Stimulated activated CD4-positive, alpha-beta T cell treated with anti-CD3 and anti-CD28 coated beads, Interleukin-12 subunit alpha, Interleukin-12 subunit beta, amount 100 ng/mL, for 48 hours (primary cell): ENCODE data around the gene KCNH6.
A peak's percentile ranks its signal among the peaks of the same experiment; 100 is the strongest.

Experiments
- DNase-seq, 3 donors: peaks; one replicate each; pipeline ENCODE4 v3.0.0-alpha.2; 2020; ENCODE audit warnings: low read depth in 2 of 3, low spot score in 1 of 3

Gene KCNH6

DNA sequence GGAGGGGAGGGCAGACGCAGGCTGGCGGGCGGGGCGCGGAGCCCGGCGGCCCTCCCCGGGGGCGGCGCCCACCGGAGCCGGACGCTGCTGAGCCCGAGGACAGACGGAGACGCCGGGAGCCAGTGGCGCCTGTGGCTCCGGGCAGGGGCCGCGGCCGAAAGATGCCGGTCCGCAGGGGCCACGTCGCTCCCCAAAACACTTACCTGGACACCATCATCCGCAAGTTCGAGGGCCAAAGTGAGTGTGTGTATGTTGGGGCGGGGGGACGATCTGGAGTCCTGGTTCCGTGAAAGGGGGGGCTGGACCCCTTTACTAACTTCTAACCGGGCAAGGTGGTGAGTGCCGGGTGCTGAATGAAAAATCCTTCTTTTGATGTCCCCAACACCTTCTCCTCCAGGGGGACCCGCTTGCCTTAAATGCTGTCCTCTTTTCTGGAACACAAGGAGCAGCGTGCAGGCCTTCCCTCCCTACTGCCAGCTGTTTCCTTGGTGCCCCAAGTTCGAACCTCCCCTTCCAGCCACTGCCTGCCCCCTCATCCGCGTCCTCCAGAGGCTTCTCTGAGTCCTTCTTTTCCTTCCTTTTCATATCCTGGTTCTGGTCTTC lies at the start of gene KCNH6:
TSS of gene KCNH6 (plus strand) at position 106 of the 603 bp plus-strand sequence. CDS start at position 162, 56 bp downstream.
- DNase-seq = no peak

- no peak for DNase-seq
Measured at GRCh38 chr17:63474174-63474573, 49.0 kb upstream of the KCNH6 start.

DNA sequence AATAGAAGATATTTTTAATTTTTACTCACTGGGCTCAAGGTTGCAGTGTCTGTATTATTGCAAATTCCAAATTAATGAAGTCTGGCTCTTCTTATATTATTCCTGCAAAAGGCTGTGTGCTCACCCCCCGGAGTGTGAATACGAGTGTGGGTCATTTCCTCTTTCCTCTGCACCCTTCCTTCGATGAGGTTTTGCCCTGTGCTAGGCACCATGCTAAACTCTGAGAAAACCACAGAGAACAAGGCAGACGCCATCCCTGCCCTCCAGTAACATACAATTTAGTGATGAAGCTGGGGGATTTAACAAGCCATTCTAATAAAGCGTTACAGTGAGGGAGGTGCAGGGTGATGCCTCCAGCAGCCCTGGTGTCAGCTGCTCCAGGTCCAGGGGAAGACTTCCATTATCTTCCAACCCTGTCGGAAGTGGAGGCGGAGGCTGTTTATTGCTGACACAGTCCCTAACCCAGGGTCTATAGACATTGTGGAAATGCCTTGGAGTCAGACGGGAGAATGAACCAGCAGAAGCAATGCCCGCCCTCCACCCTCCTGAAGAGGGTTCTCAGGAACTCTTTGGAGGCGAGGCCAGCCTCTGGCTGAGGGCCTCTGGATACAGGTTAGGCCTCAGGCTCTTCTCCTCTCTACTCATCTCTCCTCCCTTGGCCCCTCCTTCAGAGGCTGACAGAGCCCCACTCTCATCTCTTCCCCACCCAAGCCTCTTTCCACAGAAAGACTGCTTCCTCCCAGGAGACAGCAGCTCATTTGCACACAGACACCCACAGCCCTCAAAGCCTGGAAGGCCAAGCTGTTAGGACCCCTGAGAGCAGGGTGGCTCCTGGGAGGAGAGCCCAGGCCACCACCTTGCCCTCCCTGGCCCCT lies 48.3 kb upstream of the KCNH6 start:
- DNase-seq = no peak

DNA sequence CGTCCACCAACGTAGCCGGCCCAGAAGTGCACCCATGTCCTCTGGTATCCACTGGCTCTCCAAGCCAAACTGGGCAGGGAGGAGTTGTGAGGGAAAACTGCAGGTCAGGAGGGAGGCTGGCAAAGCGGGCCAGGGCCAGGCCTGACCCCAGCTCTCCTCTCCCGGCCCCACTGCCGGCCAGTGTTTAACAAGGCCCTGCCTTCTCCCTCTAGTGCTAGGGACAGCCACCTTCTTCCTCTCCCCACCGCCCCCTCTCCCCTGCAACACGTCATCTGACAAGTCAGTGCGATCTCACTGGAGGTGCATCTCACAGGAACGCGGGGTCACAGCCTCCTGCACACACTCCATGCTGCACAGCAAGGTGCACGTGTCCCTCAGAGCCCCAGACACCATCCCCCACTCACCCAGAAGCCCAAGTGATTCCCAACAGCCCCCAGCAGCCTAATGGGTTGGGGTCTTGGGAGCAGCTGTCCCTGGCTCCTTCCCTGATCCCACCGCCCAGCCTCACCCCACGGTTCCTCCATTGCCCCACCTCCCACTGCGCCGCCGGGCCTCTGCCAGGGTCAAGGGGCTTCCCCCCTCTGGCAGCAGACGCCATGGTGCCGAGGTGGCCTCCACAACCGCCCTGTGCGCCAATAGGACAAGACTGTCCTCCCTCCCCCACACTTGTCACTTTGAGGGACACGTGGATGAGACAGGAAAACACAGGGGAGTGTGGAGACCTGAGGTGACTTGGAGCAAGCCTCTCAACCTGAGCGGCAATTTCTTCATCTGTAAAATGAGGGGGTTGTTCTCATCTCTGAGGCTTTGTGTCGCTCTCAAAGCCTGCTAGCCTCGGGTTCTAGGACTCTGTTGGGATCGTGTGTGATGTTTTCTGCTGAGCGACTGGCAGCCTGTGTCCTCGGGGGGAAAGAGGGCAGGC lies 47.4 kb upstream of the KCNH6 start:
- DNase-seq = no peak

DNA sequence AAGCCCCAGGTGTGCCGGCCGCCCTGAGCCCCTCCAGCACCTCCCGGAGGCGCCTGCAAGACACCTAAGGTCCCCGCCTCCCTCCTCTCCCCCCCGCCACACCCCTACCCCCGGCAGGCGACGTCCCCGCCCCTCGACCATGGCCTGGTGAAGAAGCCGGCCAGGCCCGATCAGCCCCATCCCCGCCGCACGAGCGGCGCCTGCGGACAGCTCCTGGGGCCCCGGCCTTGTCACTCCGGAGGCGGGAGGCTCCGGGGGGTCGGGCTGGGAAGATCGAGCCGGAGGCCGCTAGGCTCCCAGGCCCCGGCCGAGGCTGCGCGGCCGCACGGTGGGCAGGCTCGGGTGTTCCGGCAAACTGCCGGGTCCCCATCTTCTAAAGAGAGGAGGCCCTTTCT lies 46.7 kb upstream of the KCNH6 start:
- DNase-seq = no peak

DNA sequence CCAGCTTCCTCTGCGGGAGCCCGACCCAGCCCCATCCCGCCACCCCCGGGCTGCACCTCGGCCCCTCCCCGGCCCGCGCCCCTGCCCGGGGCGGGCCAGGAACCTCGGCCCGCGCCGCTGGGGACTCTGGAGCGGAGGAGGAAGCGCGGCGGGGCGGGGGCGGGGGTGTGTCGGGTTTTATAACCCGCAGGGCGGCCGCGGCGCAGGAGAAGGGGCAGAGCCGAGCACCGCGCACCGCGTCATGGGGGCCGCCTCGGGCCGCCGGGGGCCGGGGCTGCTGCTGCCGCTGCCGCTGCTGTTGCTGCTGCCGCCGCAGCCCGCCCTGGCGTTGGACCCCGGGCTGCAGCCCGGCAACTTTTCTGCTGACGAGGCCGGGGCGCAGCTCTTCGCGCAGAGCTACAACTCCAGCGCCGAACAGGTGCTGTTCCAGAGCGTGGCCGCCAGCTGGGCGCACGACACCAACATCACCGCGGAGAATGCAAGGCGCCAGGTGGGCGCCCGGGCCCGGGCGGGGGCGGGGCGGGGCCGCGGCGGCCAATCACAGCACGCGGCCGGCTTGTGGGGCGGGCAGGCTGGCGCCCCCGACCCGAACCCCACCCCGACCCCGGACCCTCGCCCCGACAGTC lies 46.2 kb upstream of the KCNH6 start, which contains the start of gene ACE:
TSS of gene ACE (plus strand) at position 208 of the 626 bp plus-strand sequence. CDS start at position 242, 34 bp downstream.
- DNase-seq = peak in 1 of 3 donors; percentile 9

DNA sequence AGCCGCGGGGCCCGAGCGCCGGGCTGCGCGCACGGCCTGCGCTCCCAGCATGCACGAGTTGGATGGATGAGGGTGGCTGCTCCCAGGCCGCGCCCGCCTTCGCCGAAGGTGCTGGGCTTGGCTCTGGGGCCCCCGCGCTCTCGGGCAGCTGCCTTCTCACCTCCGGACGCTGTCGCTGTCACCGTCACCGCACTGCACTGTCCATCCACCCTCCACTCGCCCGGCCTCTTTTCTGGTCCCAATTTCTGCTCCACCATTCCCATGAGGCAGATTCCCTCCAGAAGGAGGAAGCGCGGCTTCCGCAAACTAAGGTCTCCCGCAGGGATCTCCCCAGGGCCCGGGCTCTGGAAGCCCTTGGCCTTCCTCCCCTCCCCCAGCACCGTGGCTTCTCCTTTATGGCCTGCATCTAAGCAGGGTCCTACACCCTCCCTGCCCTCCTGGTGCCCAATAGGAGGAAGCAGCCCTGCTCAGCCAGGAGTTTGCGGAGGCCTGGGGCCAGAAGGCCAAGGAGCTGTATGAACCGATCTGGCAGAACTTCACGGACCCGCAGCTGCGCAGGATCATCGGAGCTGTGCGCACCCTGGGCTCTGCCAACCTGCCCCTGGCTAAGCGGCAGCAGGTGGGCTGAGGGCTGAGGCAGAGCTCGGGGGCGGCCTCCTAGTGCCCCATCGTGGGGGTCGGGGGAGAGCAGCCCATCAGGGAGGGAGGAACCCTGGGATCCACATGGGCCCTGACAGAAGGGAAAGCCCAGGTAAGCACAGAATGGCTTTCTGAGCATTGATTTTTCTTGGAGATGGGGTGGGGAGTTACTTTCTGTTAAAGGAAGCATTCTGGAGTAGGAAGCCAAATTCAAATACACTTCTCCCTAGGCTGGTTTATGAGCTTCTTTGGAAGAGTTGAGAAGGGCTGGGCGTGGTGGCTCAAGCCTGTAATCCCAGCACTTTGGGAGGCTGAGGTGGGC lies 45.4 kb upstream of the KCNH6 start:
- DNase-seq = no peak

- DNase-seq = peak; percentile 54 to 74 (median 73)
Measured at GRCh38 chr17:63478814-63479494, 44.2 kb upstream of the KCNH6 start.

GRCh38 chr17:63479495-63480184 lies 43.5 kb upstream of the KCNH6 start:
- no peak for DNase-seq

- DNase-seq = no peak
Measured at GRCh38 chr17:63480192-63480784, 42.9 kb upstream of the KCNH6 start.

DNA sequence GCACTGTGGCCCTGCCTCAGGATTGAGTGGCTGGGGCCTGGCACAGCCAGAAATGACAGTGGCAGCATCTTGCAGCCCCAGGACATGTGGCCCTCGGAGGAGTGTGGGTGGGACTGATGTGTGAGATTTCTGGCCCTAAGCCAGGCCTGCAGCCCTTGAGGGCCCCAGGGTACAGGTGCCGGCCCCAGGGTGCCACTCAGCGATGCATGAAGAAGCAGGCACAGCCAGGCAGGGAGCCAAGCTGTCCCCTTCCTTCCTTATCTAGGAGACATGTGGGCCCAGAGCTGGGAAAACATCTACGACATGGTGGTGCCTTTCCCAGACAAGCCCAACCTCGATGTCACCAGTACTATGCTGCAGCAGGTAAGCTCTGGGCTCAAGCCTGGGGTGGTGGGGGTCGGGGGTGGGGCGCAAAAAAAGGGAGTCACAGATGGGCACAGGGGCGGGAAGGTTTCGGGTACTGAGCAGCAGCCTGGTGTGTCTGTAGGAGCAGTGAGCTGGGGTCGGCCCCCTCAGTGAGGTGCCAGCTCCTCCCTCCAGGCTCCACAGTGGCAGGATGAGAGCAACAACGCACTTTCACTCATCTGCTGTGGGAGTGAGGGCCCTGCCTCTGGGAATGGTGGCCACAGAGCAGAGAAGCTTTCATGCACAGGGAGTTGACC lies 42.2 kb upstream of the KCNH6 start:
- DNase-seq = no peak

- DNase-seq = no peak
Measured at GRCh38 chr17:63481488-63481870, 41.7 kb upstream of the KCNH6 start.

- DNase-seq = no peak
Measured at GRCh38 chr17:63482509-63482908, 40.6 kb upstream of the KCNH6 start.

DNA sequence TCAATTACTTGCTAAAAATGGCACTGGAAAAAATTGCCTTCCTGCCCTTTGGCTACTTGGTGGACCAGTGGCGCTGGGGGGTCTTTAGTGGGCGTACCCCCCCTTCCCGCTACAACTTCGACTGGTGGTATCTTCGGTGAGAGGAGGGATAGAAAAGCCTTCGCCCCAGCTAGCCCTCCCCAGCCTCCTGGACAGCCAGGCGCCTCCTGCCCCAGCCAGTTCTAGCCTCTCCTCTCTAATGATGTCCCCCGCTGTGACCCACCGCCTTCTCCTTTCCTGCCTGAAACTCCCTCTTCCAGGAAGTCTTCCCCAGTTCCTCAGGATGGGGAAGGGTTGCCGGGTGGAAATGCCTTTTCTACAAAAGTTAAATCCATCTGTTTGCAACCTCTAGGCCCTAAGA lies 40.1 kb upstream of the KCNH6 start:
- no peak for DNase-seq

GRCh38 chr17:63483655-63484575 lies 39.2 kb upstream of the KCNH6 start:
- DNase-seq = no peak

DNA sequence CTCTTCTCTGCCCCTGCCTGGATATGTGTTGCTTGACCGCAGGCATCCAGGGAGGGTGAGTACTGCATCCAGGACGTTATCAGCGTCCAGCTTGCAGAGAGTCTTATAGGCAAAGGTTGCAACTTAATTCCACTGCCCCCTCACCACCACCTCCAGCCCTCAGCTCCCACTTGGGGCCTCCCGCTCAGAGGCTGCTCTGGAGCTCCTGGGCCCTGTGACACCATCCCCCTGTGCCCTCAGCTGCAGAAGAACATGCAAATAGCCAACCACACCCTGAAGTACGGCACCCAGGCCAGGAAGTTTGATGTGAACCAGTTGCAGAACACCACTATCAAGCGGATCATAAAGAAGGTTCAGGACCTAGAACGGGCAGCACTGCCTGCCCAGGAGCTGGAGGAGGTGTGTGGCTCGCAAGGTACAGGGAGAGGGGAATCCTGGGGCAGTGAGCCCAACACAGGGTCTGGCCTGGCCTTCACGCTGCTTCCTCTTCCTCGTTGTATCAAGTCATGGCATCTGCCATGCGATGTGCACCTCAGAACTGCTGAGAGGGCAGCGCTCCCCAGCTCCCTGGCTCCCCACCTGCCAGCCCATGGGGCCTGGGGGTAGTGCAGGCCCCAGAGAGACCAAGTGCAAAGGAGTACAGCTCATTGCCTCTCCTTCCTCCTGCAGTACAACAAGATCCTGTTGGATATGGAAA lies 36.7 kb upstream of the KCNH6 start:
- no peak for DNase-seq
